Fibroblast of lung (primary cell): ENCODE data around the gene STYXL2.

Source experiments
- EZH2 ChIP-seq: IDR thresholded peaks from 2 replicates; pipeline ENCODE4 v1.5.1; 2012; ENCODE audit warnings: low read length, control low read depth, mild to moderate bottlenecking; ENCODE audit errors: missing control alignments
- TF ChIP-seq, protein P1 (sequence below), 2 donors: IDR thresholded peaks in 1 of 2; conservative IDR thresholded peaks in 1 of 2; 1 replicate in 1 of 2; 2 replicates in 1 of 2; pipeline ENCODE4 v1.5.1; 2011 to 2012; ENCODE audit warnings: low read length in 2 of 2, control low read depth in 1 of 2, inconsistent platforms in 1 of 2, low read depth in 1 of 2, mild to moderate bottlenecking in 1 of 2

DNA sequence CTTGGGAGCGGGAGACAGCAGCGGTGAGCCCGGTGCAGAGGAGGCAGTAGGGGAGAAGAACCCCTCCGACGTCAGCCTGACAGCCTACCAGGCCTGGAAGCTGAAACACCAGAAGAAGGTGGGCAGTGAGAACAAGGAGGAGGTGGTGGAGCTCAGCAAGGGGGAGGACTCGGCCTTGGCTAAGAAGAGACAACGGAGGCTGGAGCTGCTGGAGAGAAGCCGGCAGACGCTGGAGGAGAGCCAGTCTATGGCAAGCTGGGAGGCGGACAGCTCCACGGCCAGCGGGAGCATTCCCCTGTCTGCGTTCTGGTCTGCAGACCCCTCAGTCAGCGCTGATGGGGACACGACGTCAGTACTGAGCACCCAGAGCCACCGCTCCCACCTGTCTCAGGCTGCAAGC is 32.9 kb downstream of the STYXL2 start:
- TF ChIP-seq, protein P1, sequence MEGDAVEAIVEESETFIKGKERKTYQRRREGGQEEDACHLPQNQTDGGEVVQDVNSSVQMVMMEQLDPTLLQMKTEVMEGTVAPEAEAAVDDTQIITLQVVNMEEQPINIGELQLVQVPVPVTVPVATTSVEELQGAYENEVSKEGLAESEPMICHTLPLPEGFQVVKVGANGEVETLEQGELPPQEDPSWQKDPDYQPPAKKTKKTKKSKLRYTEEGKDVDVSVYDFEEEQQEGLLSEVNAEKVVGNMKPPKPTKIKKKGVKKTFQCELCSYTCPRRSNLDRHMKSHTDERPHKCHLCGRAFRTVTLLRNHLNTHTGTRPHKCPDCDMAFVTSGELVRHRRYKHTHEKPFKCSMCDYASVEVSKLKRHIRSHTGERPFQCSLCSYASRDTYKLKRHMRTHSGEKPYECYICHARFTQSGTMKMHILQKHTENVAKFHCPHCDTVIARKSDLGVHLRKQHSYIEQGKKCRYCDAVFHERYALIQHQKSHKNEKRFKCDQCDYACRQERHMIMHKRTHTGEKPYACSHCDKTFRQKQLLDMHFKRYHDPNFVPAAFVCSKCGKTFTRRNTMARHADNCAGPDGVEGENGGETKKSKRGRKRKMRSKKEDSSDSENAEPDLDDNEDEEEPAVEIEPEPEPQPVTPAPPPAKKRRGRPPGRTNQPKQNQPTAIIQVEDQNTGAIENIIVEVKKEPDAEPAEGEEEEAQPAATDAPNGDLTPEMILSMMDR (conservative IDR thresholded peaks at IDR 0.05 in 1 of 2, IDR thresholded peaks at IDR 0.05 in 1 of 2; ENCODE audit: low read depth in 1 of 2, low read length in 2 of 2): no peak
- TF ChIP-seq EZH2: no peak
